ENCODE data around the gene DLGAP4. TPM values are rescaled to one million over a fixed set of nuclear protein-coding genes. Genes with fewer than 3 reads are reported as not detected.

The DLGAP4 gene
- total RNA-seq, 1 donor from 2014 or later = 22.0 TPM

- DNase-seq (ENCODE audit: low spot score in 2 of 2) = no peak
Measured at GRCh38 chr20:36306553-36307411, 643 bp downstream of the DLGAP4 start.

GRCh38 chr20:36307412-36308325, 1.5 kb downstream of the DLGAP4 start:
- DNase-seq (ENCODE audit: low spot score in 2 of 2) = no peak

More at GRCh38 chr20:36306553-36307411, 643 bp downstream of the DLGAP4 start:
- FAIRE-seq = no peak

GRCh38 chr20:36308353-36308752, 2.2 kb downstream of the DLGAP4 start:
- DNase-seq (ENCODE audit: low spot score in 2 of 2) (no peak), FAIRE-seq (no peak)

More at GRCh38 chr20:36307412-36308325, 1.5 kb downstream of the DLGAP4 start:
- no peak for FAIRE-seq

- FAIRE-seq = no peak
- DNase-seq (ENCODE audit: low spot score in 2 of 2) = no peak
Measured at GRCh38 chr20:36308986-36309385, 2.8 kb downstream of the DLGAP4 start.

- FAIRE-seq (no peak), DNase-seq (ENCODE audit: low spot score in 2 of 2) (no peak)
Measured at GRCh38 chr20:36309643-36310042, 3.5 kb downstream of the DLGAP4 start.

- FAIRE-seq = no peak
- no peak for DNase-seq (ENCODE audit: low spot score in 2 of 2)
Measured at GRCh38 chr20:36310215-36310981, 4.3 kb downstream of the DLGAP4 start.

- FAIRE-seq = no peak
Measured at GRCh38 chr20:36311141-36311853, 5.2 kb downstream of the DLGAP4 start.

GRCh38 chr20:36311854-36312723, 6.0 kb downstream of the DLGAP4 start:
- DNase-seq (ENCODE audit: low spot score in 2 of 2) (no peak), FAIRE-seq (no peak)

More at GRCh38 chr20:36311141-36311853, 5.2 kb downstream of the DLGAP4 start:
- no peak for DNase-seq (ENCODE audit: low spot score in 2 of 2)

- no peak for DNase-seq (ENCODE audit: low spot score in 2 of 2)
- FAIRE-seq = no peak
Measured at GRCh38 chr20:36312724-36313441, 6.7 kb downstream of the DLGAP4 start.

- FAIRE-seq = no peak
- no peak for DNase-seq (ENCODE audit: low spot score in 2 of 2)
Measured at GRCh38 chr20:36313476-36313875, 7.3 kb downstream of the DLGAP4 start.

- DNase-seq (ENCODE audit: low spot score in 2 of 2) (no peak), FAIRE-seq (no peak)
Measured at GRCh38 chr20:36313926-36314325, 7.8 kb downstream of the DLGAP4 start.

GRCh38 chr20:36314734-36315544, 8.8 kb downstream of the DLGAP4 start:
- no peak for FAIRE-seq
- DNase-seq (ENCODE audit: low spot score in 2 of 2) = no peak

- no peak for DNase-seq (ENCODE audit: low spot score in 2 of 2)
- FAIRE-seq = no peak
Measured at GRCh38 chr20:36315545-36316351, 9.6 kb downstream of the DLGAP4 start.

- DNase-seq (ENCODE audit: low spot score in 2 of 2) (no peak), FAIRE-seq (no peak)
Measured at GRCh38 chr20:36317675-36318074, 11.5 kb downstream of the DLGAP4 start.

- DNase-seq (ENCODE audit: low spot score in 2 of 2) (no peak), FAIRE-seq (no peak)
Measured at GRCh38 chr20:36318166-36318565, 12.0 kb downstream of the DLGAP4 start.

Data from frontal cortex (tissue), 4 donors.